Fibroblast of skin of right biceps (primary cell): Measurements from ENCODE around the gene NUDT3.
"Not testable (repeated sequence)": the region's sequence is repeated elsewhere in the genome, so short reads cannot be mapped to it uniquely, and the experiment has no call there.

ENCODE experiments used
- DNase-seq: peaks from one replicate; pipeline ENCODE4 v3.0.0-alpha.2; 2013

Gene NUDT3

DNA sequence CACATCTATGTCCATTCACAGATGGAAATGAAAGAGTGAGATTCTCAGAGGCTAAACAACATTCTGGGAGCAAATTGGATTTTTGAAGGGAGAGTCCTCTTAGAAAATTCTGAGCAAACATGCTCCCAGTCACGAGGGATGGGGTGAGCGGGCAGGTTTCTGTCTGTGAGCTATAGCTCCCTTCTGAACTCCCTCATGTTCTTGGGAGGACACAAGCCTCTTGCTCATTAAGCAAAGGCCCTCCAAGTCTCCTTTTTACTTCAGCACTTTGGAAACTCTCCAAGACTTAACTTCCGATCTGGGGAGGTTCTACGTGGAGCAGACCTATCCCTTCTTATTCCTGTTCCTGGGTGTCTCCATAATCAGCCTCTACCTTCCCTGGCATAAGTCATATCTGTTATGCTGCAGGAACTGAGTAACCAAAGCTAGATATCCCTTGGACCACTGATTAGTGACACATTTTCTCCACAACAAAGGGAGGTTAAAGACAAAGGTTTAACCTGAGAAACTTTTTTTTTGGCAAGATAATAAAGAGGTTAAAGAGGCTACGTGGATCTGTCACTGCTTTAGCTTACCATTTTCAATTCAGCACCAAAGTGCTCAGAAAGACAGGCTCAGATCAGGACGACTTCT, 110.7 kb downstream of the NUDT3 start:
- DNase-seq, result no peak

DNA sequence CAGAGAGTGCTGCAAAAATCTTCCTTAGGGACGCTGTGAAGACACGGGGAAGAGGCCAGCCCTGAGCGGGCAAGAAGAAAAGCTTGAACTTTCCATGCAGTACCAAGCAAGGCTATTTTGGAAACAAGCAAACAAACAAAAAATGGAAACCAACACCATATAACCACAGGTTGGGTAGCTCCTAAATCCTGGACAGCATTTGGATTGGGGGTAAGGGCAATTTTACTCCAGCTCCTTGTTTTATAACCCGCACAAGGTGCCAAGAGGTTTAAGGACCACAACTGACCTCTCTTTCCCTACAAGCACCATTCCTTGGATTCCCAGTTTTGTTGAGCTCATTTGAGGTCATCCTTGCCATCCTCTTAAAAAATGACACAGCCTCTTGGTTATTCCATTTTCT, 112.3 kb downstream of the NUDT3 start:
- DNase-seq, result no peak

DNA sequence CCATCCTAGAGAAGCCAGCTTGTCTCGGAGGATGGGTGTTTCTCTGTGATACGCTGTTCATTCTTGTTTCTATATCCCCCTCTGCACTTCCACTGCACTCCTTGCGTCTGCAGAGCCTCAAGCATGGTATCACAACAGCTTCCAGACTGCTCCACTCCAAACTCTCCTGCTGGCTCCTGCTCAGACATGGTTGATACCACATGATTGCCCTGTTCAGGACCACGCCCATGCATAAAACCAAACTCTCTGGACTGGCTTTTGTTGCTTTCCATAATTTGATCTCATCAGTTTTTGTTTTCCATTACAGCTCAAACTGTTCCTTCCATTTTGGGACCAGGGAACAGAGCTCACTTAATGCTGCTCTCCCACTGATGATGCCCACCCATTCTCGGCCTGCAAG, 113.6 kb downstream of the NUDT3 start:
- DNase-seq, result no peak

DNA sequence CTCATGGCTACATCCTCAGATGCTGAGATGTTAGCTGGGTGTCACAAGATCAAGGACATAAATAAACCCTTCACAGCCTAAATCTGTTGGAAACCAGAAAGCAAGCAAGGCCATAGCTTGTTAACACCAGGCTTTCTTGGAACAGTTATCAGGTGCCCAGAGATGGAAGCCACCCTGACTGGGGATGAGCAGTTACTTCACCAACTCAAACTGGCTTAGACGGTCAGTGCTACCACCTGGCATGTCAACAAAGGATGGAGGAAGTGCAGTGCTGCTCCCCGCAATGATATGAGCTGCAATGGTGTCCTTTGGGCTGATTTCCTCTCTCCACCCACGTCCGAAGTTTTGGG, 114.7 kb downstream of the NUDT3 start:
- no peak for DNase-seq

DNA sequence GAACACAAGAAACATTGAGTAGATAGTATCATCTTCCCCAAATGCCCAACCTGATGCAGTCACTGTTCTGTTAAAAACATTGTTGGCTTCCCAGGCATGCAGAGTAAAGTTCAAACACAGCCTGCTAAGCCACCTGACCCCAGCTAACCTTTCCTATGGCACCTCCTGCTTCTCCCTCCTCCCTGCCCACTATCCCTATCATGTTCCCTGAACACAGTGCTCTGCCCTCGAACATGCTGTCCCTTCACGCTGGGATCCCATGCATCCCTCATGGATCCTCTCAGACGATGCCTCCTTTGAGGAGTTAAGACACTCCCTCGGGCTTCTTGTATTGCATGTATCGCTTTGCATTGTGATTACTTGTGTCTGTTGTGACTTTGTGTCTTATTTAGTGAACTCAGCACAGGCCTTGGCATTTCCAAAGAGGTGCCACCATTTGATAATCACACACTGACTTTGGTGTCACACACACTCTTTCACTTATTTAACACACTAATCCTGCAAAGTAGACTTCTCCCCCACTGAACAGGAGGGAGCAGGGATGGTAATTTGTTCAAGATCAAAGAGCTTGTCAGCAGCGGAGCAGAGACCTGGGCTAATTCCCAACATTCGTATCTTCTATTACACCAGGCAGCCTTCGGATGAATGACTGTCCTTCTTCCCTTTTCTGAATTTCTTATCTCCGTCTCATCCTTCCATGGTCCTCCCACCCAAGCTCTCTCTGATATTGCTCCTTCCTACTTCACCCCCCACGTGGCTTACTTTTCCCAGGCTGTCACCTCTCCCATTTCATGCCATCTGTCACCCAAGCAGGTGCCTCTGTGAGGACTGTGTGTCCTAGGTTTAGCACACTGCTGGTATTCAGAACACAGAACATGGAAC, 115.3 kb downstream of the NUDT3 start:
- DNase-seq, result no peak

DNA sequence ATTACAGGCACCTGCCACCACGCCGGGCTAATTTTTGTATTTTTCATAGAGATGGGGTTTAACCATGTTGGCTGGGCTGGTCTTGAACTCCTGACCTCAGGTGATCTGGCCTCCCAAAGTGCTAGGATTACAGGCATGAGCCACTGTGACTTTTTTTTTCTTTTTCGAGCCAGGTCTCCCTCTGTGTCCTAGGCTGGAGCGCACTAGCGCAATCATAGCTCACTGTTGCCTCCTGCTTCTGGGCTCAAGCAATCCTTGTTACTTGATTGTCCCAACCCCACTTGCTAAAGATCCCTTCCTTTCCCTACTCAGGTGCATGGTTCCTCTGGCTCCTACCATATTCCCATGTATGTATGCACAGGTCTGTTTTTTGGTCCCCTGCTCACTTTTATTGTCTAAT, 116.3 kb downstream of the NUDT3 start:
- DNase-seq, result no peak

DNA sequence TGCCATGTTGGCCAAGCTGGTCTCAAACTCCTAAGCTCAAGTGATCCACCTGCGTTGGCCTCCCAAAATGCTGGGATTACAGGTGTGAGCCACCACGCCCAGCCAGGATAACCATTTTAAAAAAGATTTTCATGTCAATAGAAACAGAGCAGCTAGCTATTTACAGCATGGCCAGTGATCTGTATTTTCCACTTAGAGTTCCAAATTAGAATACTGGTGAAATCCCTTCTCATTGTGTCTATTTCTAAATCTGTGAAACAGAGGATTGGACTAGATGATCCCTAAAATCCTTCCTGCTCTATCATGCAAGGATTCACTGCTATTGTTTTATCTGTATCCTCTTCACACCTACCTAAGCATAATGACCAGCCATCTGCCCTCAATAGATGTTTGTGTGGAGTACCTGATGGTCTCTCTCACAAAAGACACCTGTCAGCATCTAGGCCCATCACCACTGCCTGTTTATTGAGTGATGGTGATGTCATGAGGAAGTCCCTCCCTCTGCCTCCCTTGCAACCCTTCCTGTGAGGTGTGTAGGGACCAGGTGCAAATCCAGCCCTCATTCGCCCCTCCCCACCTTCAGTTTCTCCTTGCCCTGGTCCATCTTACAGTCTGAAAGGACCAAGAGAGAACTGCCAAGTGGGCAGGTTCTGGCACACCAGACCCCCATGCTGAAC, 117.2 kb downstream of the NUDT3 start:
- DNase-seq, result no peak

DNA sequence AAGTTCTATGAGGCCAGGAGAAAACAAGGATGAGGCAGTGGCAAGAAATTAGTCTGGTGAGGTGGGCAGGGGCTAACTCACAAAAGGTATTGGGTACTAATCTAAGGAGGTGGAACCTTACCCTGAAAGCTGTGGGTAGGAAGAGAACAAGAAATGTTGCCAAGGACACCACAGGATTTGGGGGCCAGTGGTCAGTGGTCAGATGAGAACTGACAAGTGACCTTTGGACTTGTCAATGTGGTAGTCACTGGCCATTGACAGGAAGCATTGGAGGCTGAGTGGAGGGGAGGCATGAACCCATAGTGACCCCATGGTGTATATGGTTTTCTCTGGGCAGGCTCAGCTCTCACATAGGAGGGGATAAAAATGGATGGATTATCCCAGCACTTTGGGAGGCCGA, 118.3 kb downstream of the NUDT3 start:
- no peak for DNase-seq

DNA sequence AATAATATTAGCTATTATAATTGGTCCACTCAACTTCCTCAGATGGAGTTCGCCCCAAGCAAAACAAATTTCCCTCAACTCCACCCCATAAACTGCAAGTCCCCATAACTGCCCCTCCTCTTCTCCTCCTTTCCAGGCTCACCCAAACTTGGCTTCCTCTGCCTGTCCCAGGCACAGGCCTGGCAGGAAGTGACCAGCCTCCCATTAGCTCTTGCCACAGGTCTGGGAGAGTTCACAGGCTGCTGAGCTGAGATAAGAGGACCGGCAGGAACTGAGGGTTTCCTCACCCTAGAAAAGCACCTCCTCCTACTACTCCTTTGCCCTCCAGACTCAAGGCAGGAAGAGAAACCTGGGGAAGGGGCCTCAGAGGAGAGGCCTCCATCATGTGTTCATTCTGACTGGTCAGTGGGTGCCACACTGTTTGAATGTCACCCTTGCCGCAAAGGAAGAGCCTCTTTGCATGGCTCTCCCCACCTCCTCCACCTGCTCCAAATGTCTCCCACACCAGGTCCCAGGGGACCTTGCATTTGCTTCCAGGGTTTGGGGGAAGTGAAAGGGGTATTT, 119.1 kb downstream of the NUDT3 start:
- DNase-seq, result no peak

DNA sequence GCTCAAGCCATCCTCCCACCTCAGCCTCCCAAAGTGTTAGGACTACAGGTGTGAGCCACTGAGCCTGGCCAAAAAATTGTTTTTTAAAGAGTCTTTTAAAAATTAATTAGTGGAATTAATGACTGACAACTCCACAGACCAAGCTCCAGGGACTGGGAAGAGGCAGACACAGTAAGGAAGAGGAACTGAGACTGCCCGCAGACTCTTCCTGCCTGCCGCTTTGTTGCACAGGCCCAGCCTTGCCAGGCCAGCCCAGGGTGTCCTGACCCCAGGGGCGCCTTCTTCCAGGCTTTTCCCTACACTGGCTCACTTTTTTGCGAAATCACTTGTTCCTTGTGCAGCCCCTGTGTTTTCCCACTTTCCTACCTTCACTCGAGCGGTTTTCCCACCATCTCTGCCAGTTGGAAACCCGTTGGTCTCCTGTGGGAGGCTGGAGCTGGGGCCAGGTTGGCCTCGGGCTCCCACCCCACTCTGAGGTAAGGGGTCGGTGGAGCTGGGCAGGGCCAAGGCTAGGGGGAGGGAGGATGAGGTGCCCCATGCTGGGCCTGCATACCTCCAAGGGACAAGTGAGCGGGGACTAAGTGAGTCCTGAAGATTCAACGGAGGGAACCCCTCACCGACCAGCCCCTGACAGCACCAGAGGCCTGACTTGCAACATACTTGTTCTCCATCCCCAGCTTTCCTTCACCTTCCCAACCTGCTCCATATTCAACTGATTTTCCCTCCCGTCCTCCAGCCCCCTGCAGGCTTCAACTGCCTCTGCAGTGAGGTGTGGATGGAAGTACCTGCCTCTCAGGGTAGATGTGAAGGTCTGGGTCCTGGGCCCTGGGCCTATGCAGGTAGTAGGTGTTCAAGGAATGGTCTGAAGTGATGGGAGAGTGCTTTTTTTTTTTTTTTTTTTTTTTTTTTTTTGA, 120.2 kb downstream of the NUDT3 start:
- DNase-seq, result no peak

DNA sequence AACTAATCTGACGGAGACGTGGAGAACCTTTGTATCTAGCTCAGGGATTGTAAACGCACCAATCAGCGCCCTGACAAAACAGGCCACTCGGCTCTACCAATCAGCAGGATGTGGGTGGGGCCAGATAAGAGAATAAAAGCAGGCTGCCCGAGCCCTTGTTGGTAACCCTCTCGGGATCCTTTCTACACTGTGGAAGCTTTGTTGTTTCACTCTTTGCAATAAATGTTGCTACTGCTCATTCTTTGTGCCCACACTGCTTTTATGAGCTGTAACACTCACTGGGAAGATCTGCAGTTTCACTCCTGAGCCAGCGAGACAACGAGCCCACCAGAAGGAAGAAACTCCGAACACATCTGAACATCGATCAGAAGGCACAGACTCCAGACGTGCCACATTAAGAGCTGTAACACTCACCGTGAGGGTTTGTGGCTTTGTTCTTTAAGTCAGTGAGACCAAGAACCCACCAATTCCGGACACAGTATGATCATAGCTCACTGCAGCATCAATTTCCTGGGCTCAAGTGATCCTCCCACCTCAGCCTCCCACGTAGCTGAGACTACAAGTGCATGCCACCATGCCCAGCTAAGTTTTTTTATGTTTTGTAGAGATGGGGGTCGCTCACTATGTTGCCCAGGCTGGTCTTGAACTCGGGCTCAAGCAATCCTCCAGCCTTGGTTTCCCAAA, 122.7 kb downstream of the NUDT3 start:
- not testable (repeated sequence) for DNase-seq

DNA sequence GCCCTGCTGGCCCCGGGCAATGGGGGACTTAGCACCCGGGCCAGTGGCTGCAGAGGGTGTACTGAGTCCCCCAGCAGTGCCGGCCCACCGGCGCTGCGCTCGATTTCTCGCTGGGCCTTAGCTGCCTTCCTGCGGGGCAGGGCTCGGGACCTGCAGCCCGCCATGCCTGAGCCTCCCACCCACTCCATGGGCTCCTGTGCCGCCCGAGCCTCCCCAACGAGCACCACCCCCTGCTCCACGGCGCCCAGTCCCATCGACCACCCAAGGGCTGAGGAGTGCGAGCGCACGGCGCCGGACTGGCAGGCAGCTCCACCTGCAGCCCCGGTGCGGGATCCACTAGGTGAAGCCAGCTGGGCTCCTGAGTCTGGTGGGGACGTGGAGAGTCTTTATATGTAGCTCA, 123.3 kb downstream of the NUDT3 start:
- DNase-seq, result not testable (repeated sequence)

DNA sequence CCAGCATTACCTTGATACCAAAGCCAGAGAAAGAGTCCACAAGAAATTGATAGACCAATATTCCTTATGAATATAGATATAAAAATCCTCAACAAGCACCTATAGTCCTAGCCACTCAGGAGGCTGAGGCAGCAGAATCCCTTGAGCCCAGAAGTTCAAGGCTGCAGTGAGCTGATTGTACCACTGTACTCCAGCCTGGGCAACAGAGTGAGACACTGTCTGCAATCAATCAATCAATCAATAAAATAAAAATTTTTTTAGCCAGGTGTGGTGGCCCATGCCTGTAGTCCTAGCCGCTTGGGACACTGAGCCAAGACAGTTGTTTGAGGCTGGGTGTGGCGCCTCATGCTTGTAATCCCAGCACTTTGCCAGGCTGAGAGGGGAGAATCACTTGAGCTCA, 124.7 kb downstream of the NUDT3 start:
- no peak for DNase-seq

DNA sequence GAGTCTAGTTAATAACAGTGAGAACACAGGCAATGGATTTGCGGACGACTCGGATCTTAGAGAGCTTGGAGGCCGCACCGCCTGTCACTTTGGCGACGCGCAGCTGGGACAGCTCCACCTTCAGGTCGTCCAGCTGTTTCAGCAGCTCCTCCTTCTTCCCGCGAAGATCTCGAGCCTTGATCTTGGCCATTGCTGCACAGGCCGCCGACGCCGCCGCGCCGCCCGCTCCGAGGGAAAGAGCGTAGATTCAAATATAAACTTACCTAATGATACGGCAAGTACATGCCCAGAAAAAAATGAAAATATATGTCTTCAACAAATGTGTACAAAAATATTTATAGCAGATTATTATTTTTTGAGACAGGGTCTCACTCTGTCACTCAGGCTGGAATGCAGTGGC, 129.0 kb downstream of the NUDT3 start:
- DNase-seq, result not testable (repeated sequence)

DNA sequence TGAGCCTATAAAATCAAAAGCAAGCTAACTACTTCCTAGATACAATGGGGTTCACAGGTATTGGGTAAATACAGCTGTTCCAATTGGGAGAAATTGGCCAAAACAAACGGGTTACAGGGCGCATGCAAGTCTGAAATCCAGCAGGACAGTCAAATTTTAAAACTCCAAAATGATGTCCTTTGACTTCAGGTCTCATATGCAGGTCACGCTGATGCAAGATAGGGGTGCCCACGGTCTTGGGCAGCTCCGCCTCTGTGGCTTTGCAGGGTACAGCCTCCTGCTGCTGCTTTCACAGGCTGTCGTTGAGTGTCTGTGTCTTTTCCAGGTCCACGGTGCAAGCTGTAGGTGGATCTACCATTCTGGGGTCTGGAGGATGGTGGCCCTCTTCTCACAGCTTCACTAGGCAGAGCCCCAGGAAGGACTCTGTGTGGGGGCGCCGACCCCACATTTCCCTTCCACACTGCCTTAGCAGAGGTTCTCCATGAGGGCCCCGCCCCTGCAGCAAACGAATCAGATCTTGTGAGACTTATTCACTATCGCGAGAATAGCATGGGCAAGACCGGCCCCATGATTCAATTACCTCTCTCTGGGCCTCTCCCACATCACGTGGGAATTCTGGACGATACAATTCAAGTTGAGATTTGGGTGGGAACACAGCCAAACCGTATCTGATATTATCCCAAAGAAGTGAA, 131.7 kb downstream of the NUDT3 start:
- DNase-seq, result no peak

DNA sequence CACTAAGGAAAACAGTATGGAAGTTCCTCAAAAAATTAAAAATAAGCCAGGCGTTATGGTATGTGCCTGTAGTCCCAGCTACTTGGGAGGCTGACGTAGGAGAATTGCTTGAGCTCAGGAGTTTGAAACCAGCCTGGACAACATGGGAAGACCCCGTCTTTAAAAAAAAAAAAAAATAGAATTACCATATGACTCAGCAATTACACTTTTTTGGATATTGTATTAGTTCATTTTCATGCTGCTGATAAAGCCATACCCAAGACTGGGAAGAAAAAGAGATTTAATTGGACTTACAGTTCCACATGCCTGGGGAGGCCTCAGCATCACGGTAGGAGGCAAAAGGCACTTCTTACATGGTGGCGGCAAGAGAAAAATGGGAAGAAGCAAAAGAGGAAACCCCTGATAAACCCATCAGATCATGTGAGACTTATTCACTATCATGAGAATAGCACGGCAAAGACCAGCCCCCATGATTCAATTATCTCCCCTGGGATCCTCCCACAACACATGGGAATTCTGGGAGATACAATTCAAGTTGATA, 132.9 kb downstream of the NUDT3 start:
- DNase-seq, result no peak

DNA sequence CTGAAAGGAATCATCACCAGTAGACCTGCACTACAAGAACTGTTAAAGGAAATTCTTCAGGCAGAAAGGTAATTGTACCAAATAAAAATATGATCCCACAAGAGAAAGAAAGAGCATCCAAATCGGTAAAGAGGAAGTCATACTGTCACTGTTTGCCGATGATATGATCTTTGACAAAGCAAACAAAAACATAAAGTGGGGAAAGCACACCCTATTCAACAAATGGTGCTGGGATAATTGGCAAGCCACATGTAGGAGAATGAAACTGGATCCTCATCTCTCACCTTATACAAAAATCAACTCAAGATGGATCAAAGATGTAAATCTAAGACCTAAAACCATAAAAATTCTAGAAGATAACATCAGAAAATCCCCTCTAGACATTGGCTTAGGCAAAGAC, 140.1 kb downstream of the NUDT3 start:
- not testable (repeated sequence) for DNase-seq

DNA sequence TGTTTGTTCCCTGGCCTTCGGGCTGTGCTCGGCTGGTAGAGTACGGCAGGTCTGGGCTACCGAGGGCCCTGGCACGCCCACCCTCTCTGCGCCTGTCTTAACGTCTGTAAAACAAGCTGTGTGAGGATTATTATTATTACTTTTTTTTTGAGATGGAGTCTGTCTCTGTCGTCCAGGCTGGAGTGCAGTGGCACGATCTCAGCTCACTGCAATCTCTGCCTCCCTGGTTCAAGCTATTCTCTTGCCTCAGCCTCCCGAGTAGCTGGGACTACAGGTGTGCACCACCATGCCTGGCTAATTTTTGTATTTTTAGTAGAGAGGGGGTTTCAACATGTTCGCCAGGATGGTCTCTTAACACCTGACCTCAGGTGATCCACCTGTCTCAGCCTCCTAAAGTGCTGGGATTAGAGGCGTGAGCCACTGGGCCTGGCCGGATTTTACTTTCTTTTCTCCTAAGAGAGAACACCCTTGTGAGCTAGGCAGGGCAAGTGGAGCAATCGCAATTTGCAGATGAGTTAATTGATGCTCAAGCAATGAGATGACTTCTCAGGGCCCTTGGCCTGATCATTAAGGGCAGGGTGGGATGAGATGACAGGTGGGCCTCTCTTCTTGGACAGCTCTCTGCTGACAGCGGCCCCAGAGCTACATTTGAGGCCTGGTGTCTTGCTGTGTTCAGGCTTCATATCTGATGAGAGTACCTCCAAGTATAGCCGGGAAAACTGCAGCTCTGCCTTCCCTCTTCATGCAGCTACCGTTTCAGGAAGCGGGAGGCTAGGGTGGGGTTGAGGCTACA, 142.8 kb downstream of the NUDT3 start:
- DNase-seq, result no peak

DNA sequence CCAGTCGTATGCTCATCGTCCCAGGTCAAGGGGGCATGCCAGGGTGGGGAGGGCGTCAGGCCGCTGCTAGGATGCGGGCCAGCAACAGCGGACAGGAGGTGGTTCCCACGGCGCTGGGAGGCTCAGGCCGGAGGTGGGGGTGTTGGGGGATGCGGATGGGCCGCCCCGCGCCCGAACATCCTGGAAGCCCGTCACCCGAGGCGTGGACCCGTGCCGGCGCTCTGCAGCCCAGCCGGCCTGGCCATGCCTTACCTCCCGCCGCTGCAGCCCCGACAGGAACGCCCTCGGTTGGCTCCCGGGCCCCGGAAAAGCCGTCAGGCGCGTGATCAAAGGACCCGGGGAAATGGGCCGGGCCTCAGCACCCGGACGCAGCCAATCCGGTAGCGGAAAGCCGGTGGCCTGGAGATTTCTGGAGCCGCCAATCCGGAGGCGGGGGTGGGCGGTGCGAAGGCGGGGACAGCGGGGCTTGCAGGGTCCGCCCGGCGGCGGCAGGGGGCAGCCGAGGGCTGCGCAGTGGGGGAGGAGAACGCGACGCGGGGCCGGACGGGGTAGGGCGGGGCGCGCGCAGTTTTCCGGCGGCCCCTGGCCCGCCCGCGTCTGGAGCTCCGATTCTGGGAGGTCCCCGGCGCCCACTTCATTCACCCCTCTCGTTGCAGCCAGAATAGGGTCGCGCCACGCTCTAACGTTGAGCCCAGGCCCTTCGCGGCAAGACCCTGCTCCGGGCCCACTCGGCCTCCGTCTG, 143.6 kb downstream of the NUDT3 start, which contains the start of gene SMIM29:
Gene SMIM29, minus strand, starts transcription at position 280 of the 742 bp plus-strand sequence. CDS start 1,215 bp downstream, outside the sequence.
- peak; percentile 94 for DNase-seq
